GM19463 (cell line): ENCODE data around the gene OCIAD1.
"Not testable (repeated sequence)": the region's sequence is repeated elsewhere in the genome, so short reads cannot be mapped to it uniquely, and the experiment has no call there.

ENCODE experiments used
- ATAC-seq: cut with Tn5 transposase; IDR thresholded peaks from one replicate; pipeline ENCODE4 v1.9.1; 2021; ENCODE audit warnings: mild to moderate bottlenecking, moderate library complexity; ENCODE audit not compliant: unreplicated experiment

OCIAD1 gene

GRCh38 chr4:48830706-48831531 is at the start of gene OCIAD1:
Gene OCIAD1 (plus strand): TSS chr4:48831088. CDS start chr4:48832625, 1,537 bp downstream.
- peak; percentile 99 for ATAC-seq

GRCh38 chr4:48781968-48782367 is 48.9 kb upstream of the OCIAD1 start:
- ATAC-seq: no peak

GRCh38 chr4:48785302-48785701 is 45.6 kb upstream of the OCIAD1 start:
- no peak for ATAC-seq

- ATAC-seq: no peak
Observed at GRCh38 chr4:48786549-48786948, 44.3 kb upstream of the OCIAD1 start.

- ATAC-seq: no peak
Observed at GRCh38 chr4:48787056-48787455, 43.8 kb upstream of the OCIAD1 start.

GRCh38 chr4:48790561-48790960 is 40.3 kb upstream of the OCIAD1 start:
- ATAC-seq: no peak

- ATAC-seq: no peak
Observed at GRCh38 chr4:48791313-48791712, 39.6 kb upstream of the OCIAD1 start.

GRCh38 chr4:48792348-48793006 is 38.4 kb upstream of the OCIAD1 start:
- ATAC-seq: no peak

- no peak for ATAC-seq
Observed at GRCh38 chr4:48795108-48795507, 35.8 kb upstream of the OCIAD1 start.

- ATAC-seq: no peak
Observed at GRCh38 chr4:48796191-48796926, 34.5 kb upstream of the OCIAD1 start.

- ATAC-seq: no peak
Observed at GRCh38 chr4:48796927-48797679, 33.8 kb upstream of the OCIAD1 start.

GRCh38 chr4:48798117-48798516 is 32.8 kb upstream of the OCIAD1 start:
- no peak for ATAC-seq

- ATAC-seq: no peak
Observed at GRCh38 chr4:48799157-48799556, 31.7 kb upstream of the OCIAD1 start.

GRCh38 chr4:48800155-48800554 is 30.7 kb upstream of the OCIAD1 start:
- ATAC-seq: not testable (repeated sequence)

- no peak for ATAC-seq
Observed at GRCh38 chr4:48801016-48801715, 29.7 kb upstream of the OCIAD1 start.

- ATAC-seq: no peak
Observed at GRCh38 chr4:48804584-48805301, 26.1 kb upstream of the OCIAD1 start.

GRCh38 chr4:48812866-48813265 is 18.0 kb upstream of the OCIAD1 start:
- no peak for ATAC-seq

- ATAC-seq: peak; percentile 93
Observed at GRCh38 chr4:48813964-48814363, 16.9 kb upstream of the OCIAD1 start.

GRCh38 chr4:48815483-48815882 is 15.4 kb upstream of the OCIAD1 start:
- no peak for ATAC-seq

GRCh38 chr4:48816297-48816696 is 14.6 kb upstream of the OCIAD1 start:
- ATAC-seq: not testable (repeated sequence)
